WTC11 (cell line): ENCODE measurements around the gene KLHL29.

Source experiments
- NFYB ChIP-seq: sonication (generic); formaldehyde crosslinking; conservative IDR thresholded peaks from 2 replicates; pipeline ENCODE4 v1.8.0; 2022; ENCODE audit warnings: low read depth, missing genetic modification reagents
- NR1H2 ChIP-seq: sonication (generic); formaldehyde crosslinking; IDR thresholded peaks from 2 replicates; pipeline ENCODE4 v1.9.0; 2021; ENCODE audit warnings: mild to moderate bottlenecking, moderate library complexity, missing genetic modification reagents
- ZNF423 ChIP-seq: fragments of 250-450 bp; sonication (Bioruptor Pico); IDR thresholded peaks from 2 replicates; pipeline ENCODE4 v2.1.2; 2022; ENCODE audit warnings: mild to moderate bottlenecking, moderate library complexity
- TF ChIP-seq, protein P1 (sequence below): fragments of 200-600 bp; IDR thresholded peaks from 2 replicates; pipeline ENCODE4 v1.8.0; 2022; ENCODE audit warnings: antibody characterized with exemption

DNA sequence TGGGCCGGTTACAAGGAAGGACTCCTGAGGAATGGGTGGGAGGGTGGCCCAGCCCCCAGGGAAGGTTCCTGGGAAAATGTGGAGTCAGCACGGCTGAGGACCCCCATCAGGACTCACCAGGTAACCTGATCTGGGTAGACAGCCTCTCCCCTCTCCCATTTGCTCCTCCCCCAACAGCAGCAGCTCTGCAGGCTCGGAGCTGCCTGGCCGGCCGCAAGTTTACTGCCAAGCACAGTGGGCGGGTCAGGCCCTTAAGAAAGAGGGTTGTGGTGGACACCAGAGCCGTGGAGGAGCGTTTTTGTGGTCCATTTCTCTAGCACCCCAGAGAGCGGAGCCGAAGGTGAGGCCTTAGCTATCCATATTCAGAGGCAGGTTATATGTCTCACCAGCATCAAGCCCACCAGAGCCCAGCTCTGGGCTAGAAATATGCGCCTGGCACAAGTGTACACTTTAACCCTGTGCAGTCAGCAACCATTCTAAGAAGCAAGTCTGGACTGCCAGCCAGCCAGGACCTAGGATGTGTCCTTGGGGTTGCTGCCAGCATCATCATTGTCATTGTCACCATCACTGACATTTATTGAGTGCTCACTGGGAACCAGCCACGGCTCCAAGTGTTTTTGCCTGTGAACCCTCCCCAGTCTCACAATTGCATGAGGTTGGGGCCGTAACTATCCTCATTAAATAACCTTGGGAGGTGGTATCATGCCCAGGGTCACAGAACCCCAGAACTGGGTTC lies 190.1 kb downstream of the KLHL29 start:
- TF ChIP-seq NR1H2 (CRISPR knock-in tag) (no peak), ZNF423 (CRISPR knock-in tag) (no peak), NFYB (no peak)
- TF ChIP-seq, protein P1, sequence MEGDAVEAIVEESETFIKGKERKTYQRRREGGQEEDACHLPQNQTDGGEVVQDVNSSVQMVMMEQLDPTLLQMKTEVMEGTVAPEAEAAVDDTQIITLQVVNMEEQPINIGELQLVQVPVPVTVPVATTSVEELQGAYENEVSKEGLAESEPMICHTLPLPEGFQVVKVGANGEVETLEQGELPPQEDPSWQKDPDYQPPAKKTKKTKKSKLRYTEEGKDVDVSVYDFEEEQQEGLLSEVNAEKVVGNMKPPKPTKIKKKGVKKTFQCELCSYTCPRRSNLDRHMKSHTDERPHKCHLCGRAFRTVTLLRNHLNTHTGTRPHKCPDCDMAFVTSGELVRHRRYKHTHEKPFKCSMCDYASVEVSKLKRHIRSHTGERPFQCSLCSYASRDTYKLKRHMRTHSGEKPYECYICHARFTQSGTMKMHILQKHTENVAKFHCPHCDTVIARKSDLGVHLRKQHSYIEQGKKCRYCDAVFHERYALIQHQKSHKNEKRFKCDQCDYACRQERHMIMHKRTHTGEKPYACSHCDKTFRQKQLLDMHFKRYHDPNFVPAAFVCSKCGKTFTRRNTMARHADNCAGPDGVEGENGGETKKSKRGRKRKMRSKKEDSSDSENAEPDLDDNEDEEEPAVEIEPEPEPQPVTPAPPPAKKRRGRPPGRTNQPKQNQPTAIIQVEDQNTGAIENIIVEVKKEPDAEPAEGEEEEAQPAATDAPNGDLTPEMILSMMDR, result no peak
